SK-N-MC (cell line): ENCODE data around the gene ABCC2.

ENCODE experiments used
- EZH2 ChIP-seq: fragments of 200-600 bp; sonication (generic); IDR thresholded peaks from one replicate; pipeline ENCODE4 v1.6.1; 2017; ENCODE audit warnings: antibody characterized with exemption
- POLR2AphosphoS5 ChIP-seq: IDR thresholded peaks from 2 replicates; pipeline ENCODE4 v1.6.1; 2012; ENCODE audit warnings: mild to moderate bottlenecking, low read depth, low read length, borderline replicate concordance

DNA sequence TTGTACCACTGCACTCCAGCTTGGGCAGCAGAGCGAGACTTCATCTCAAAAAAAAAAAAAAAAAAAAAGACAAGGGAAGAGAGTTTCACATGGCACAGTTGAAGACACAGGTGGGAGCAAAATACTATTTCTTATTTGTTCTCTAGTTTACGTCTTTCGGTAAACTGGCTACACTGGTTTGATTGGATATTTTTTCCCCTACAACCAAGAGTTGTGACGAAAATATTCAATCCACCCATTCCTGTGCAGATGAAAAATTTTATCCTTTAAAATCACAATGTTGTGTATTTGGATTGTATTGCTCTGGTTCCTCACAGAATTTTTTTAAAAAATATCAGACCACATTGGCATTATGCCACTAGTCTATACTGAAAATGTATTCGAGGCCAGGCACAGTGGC is 14.5 kb upstream of the ABCC2 start:
- TF ChIP-seq EZH2 (no peak), POLR2AphosphoS5 (no peak)
